Ishikawa (cell line): ENCODE results near the gene CA10.

Experiments used
- CEBPB ChIP-seq: IDR thresholded peaks from 2 replicates; pipeline ENCODE4 v1.6.1; 2012
- CREB1 ChIP-seq: IDR thresholded peaks from 2 replicates; pipeline ENCODE4 v1.6.1; 2012; ENCODE audit warnings: low read depth
- EGR1 ChIP-seq: IDR thresholded peaks from 2 replicates; pipeline ENCODE4 v1.6.1; 2012
- EP300 ChIP-seq: IDR thresholded peaks from 2 replicates; pipeline ENCODE4 v1.6.1; 2012; ENCODE audit warnings: borderline replicate concordance
- FOXM1 ChIP-seq: IDR thresholded peaks from 2 replicates; pipeline ENCODE4 v1.6.1; 2012; ENCODE audit warnings: low read depth, borderline replicate concordance
- NFIC ChIP-seq: IDR thresholded peaks from 2 replicates; pipeline ENCODE4 v1.6.1; 2012
- RAD21 ChIP-seq: IDR thresholded peaks from 2 replicates; pipeline ENCODE4 v1.6.1; 2012; ENCODE audit warnings: low read depth
- TAF1 ChIP-seq: IDR thresholded peaks from 2 replicates; pipeline ENCODE4 v1.6.1; 2012; ENCODE audit warnings: low read depth, mild to moderate bottlenecking
- TCF12 ChIP-seq: IDR thresholded peaks from 2 replicates; pipeline ENCODE4 v1.6.1; 2012; ENCODE audit warnings: low read depth
- TEAD4 ChIP-seq: IDR thresholded peaks from 2 replicates; pipeline ENCODE4 v1.6.1; 2012
- YY1 ChIP-seq: IDR thresholded peaks from 2 replicates; pipeline ENCODE4 v1.6.1; 2012; ENCODE audit warnings: low read depth
- ZBTB7A ChIP-seq: IDR thresholded peaks from 2 replicates; pipeline ENCODE4 v1.6.1; 2012; ENCODE audit warnings: low read depth
- TF ChIP-seq, protein P1 (sequence below): IDR thresholded peaks from 2 replicates; pipeline ENCODE4 v1.6.1; 2012
- TF ChIP-seq, protein P2 (sequence below): IDR thresholded peaks from 2 replicates; pipeline ENCODE4 v1.6.1; 2012
- TF ChIP-seq, protein P3 (sequence below): IDR thresholded peaks from 2 replicates; pipeline ENCODE4 v1.6.1; 2012; ENCODE audit warnings: low read depth, mild to moderate bottlenecking

The CA10 gene

DNA sequence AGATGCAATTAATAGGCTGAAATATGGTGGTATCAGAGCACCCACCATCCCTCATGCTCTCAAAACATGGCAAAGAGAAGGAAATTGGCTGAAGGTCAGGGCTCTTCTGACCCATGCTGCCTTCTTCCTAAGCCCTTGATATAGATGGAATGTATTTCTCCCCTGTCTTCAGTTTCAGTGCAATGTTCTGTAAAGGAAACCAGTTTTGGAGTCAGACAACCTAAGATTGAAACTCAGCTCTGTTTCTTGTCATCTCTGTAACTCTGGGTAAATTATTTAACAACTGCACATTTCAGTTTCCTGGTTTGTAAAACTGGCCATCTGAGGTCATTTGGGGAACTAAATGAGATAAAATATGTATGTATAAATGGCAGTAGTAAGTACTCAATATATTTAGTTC, 243.9 kb downstream of the CA10 start:
- no peak for TF ChIP-seq CEBPB
- no peak for TF ChIP-seq EGR1
- no peak for TF ChIP-seq CREB1
- no peak for TF ChIP-seq RAD21
- no peak for TF ChIP-seq TCF12
- no peak for TF ChIP-seq EP300
- TF ChIP-seq TEAD4, result no peak
- no peak for TF ChIP-seq FOXM1
- TF ChIP-seq, protein P1, sequence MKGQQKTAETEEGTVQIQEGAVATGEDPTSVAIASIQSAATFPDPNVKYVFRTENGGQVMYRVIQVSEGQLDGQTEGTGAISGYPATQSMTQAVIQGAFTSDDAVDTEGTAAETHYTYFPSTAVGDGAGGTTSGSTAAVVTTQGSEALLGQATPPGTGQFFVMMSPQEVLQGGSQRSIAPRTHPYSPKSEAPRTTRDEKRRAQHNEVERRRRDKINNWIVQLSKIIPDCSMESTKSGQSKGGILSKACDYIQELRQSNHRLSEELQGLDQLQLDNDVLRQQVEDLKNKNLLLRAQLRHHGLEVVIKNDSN, result no peak
- TF ChIP-seq YY1, result no peak

DNA sequence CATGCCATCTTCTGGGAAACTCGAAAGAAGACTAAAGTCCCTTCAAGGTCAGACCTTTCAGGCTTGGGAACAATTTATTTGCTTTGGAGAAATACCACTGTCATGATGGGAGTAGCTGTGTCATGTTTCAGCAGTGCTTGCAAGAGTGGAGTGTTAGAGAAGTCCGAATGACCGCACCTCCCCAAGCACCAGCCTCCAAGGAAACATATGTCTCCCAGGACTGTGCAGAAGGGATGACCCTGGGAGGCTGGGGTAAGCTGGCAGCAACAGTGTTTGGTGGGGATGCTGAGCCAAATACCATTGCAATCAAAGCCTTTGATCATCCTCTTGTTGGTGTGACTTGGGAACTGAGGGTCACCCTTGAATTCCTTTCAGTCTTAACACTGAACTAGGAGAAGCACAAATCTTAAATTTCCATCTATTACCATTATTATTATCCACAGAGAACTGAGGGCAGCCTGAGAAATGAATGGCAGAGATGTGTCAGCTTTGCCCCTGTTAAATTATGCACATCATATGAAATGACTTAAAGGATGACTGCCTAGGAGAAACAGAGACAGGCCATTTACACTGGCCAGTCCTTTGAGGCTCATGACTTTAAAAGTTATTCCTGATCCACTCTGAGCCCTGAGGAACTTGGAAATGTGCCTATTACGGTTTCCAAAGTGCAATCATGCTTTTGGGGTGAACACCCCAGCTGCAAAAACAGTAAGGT, 244.9 kb downstream of the CA10 start:
- TF ChIP-seq ZBTB7A (no peak), TCF12 (no peak), TAF1 (no peak), YY1 (no peak), FOXM1 (no peak), RAD21 (no peak), EP300 (no peak), NFIC (no peak), TEAD4 (no peak), CREB1 (no peak), CEBPB (no peak), EGR1 (no peak)
- TF ChIP-seq, protein P2, sequence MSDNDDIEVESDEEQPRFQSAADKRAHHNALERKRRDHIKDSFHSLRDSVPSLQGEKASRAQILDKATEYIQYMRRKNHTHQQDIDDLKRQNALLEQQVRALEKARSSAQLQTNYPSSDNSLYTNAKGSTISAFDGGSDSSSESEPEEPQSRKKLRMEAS, result no peak
- TF ChIP-seq, protein P1, result no peak
- TF ChIP-seq, protein P3, sequence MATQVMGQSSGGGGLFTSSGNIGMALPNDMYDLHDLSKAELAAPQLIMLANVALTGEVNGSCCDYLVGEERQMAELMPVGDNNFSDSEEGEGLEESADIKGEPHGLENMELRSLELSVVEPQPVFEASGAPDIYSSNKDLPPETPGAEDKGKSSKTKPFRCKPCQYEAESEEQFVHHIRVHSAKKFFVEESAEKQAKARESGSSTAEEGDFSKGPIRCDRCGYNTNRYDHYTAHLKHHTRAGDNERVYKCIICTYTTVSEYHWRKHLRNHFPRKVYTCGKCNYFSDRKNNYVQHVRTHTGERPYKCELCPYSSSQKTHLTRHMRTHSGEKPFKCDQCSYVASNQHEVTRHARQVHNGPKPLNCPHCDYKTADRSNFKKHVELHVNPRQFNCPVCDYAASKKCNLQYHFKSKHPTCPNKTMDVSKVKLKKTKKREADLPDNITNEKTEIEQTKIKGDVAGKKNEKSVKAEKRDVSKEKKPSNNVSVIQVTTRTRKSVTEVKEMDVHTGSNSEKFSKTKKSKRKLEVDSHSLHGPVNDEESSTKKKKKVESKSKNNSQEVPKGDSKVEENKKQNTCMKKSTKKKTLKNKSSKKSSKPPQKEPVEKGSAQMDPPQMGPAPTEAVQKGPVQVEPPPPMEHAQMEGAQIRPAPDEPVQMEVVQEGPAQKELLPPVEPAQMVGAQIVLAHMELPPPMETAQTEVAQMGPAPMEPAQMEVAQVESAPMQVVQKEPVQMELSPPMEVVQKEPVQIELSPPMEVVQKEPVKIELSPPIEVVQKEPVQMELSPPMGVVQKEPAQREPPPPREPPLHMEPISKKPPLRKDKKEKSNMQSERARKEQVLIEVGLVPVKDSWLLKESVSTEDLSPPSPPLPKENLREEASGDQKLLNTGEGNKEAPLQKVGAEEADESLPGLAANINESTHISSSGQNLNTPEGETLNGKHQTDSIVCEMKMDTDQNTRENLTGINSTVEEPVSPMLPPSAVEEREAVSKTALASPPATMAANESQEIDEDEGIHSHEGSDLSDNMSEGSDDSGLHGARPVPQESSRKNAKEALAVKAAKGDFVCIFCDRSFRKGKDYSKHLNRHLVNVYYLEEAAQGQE, result no peak

DNA sequence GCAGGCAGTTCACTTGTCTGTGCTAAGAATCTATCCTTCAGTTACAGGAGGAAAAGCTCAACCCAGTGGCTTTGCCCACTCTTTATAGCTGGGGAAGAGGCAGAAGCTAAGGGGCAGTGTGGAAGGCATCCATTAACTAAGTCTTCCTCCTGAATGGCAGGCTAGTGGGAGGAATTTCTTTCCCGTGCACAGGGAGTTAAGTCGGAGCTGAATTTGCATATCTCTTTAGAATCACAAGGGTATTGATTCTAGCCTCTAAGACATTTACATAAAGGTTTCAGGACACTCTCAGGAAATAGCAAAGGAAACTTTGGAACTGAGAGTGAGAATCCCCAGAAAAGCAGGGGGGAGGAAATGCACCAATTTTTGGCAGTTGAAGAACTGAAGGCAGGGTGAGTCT, 245.6 kb downstream of the CA10 start:
- TF ChIP-seq, protein P1, result no peak
- TF ChIP-seq, protein P3, result no peak
- TF ChIP-seq YY1 (no peak), NFIC (no peak), TCF12 (no peak), FOXM1 (no peak), TAF1 (no peak), CREB1 (no peak), TEAD4 (no peak), EP300 (no peak)
- TF ChIP-seq, protein P2, result no peak

DNA sequence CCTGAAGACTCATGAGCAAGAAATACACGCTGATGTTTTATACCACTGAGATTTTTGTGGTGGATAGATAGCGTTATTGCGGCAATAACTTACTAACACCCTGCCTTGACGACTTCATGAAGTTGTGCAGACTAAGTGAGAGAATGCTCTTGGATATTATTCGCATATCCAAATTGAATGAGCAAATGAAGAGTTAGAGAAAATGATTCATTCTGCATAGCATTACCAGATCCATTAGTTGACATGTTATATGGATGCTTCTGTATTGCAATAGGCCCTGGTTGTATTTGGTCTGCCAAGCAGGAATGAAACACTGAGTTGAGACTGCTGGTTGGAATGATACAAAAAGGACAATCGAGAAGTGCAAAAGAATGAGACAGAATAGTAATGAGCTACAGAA, 247.3 kb downstream of the CA10 start:
- TF ChIP-seq CREB1 (no peak), YY1 (no peak), RAD21 (no peak), TCF12 (no peak), TAF1 (no peak), ZBTB7A (no peak), TEAD4 (no peak), EP300 (no peak), NFIC (no peak), CEBPB (no peak), EGR1 (no peak)
- TF ChIP-seq, protein P3, result no peak
- TF ChIP-seq, protein P2, result no peak
- TF ChIP-seq, protein P1, result no peak
